ENCODE measurements around the gene SLC1A2.

Gene SLC1A2

DNA sequence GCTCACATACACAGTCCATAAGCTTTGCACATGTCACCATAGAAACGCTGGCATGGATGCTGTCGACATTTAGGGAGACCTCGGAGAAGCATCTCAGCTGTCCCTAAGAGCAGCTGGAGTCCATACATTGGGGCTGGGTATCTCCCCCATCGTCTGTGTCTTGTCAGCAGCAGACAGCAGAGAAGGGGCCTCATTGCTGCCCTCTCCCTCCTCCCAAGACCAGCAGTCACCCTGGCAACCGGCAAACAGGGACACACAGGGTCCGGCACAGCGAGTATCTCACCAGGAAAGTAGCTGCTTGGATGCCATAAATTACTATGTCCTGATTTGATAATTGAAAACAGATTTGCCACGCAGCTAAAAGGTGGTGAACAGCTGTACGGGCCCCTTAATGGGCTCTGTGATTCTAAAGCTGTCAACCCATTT is 196.0 kb downstream of the SLC1A2 start:
- no peak for TF ChIP-seq CTCF (IDR thresholded peaks at IDR 0.05)
- H3K27me3 ChIP-seq: no peaks in the 10 kb centered on the region
- H3K9me3 ChIP-seq: no peaks in the 10 kb centered on the region
- H3K27ac ChIP-seq: no peak overlapping the region
- H3K36me3 ChIP-seq: peaks cover 80% of the 10 kb centered on the region
- no peak overlapping the region for H3K4me3 ChIP-seq (ENCODE audit: low read depth in 1 of 2, low read length in 1 of 2)
- H3K4me1 ChIP-seq (ENCODE audit: control insufficient read depth in 1 of 2, insufficient read depth in 1 of 2, low read depth in 1 of 2, low read length in 1 of 2): peaks cover 27 to 35% of the 10 kb centered on the region in 2 experiments

GRCh38 chr11:35218956-35219355 is 200.4 kb downstream of the SLC1A2 start:
- TF ChIP-seq CTCF (IDR thresholded peaks at IDR 0.05): no peak
- Histone ChIP-seq H3K4me3 (ENCODE audit: low read depth in 1 of 2, low read length in 1 of 2) (no peak overlapping the region), H3K36me3 (peaks cover 86% of the 10 kb centered on the region), H3K27ac (no peak overlapping the region), H3K4me1 (ENCODE audit: control insufficient read depth in 1 of 2, insufficient read depth in 1 of 2, low read depth in 1 of 2, low read length in 1 of 2) (peaks cover 34 to 46% of the 10 kb centered on the region in 2 experiments), H3K9me3 (no peaks in the 10 kb centered on the region), H3K27me3 (no peaks in the 10 kb centered on the region)

DNA sequence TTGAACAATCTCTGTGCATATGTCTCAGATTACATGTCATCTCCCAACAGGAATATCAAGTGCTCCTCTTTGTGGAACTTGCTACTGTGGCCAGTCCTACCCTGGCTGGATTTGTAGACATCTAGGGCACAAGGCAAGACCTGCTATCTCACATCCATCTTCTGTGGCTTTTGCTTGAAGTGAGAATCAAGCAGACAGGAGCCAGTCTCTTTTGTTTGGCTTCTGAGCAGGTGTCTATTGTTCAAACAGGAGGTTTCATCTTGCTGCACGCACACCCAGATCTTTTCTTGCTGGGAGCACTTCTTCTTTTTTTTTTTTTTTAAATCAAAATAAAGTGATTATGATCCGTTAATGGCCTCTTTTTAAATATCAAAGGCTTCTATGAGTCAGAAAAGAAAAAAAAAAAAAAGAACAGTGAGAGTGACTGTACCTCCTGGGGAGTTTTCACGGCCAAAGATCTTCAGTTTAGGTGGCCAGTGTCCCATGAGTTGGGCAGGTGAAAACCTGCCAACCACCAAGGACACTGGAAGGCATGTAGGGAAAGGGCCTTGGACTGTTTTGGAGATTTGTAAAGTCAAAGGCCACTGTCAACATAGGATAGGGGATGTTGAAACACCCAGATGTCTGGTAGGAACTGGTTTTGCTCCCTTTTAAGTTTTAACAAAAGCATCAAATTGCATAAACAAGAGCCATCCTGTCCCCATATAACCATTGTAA is 202.2 kb downstream of the SLC1A2 start:
- Histone ChIP-seq H3K36me3 (peaks cover 68% of the 10 kb centered on the region), H3K4me3 (ENCODE audit: low read depth in 1 of 2, low read length in 1 of 2) (no peak overlapping the region), H3K4me1 (ENCODE audit: control insufficient read depth in 1 of 2, insufficient read depth in 1 of 2, low read depth in 1 of 2, low read length in 1 of 2) (peaks cover 52 to 55% of the 10 kb centered on the region in 2 experiments), H3K27ac (peak overlapping the region; percentile 93), H3K27me3 (no peaks in the 10 kb centered on the region), H3K9me3 (no peaks in the 10 kb centered on the region)
- TF ChIP-seq CTCF (IDR thresholded peaks at IDR 0.05): no peak

- Histone ChIP-seq H3K4me1 (ENCODE audit: control insufficient read depth in 1 of 2, insufficient read depth in 1 of 2, low read depth in 1 of 2, low read length in 1 of 2) (peaks cover 64 to 66% of the 10 kb centered on the region in 2 experiments), H3K4me3 (ENCODE audit: low read depth in 1 of 2, low read length in 1 of 2) (no peak overlapping the region), H3K27ac (peak overlapping the region; percentile 93)
Measured at GRCh38 chr11:35215945-35216344, 203.4 kb downstream of the SLC1A2 start.

DNA sequence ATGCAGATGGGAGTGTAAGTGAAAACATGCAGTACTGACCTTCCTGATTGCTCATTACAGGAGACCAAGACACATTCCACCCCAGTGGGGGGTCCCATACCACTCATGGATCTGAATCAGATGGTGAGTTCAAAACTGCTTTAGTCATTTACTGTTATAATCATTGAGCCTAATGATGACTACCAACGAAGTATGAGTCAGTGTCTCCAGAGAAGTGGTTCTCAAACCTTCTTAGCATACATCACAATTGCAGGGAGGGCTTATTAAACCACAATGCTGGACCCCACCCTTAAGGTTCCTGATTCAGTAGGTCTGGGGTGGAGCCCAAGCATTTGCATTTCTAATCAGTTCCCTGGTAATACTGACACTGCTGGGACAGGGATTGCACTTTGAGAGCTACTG is 204.6 kb downstream of the SLC1A2 start:
- Histone ChIP-seq H3K9me3 (no peaks in the 10 kb centered on the region), H3K27me3 (no peaks in the 10 kb centered on the region), H3K4me3 (ENCODE audit: low read depth in 1 of 2, low read length in 1 of 2) (no peak overlapping the region), H3K27ac (peak overlapping the region; percentile 93), H3K36me3 (peaks cover 45% of the 10 kb centered on the region), H3K4me1 (ENCODE audit: control insufficient read depth in 1 of 2, insufficient read depth in 1 of 2, low read depth in 1 of 2, low read length in 1 of 2) (peaks cover 69 to 72% of the 10 kb centered on the region in 2 experiments)
- no peak for TF ChIP-seq CTCF (IDR thresholded peaks at IDR 0.05)

More at GRCh38 chr11:35215945-35216344, 203.4 kb downstream of the SLC1A2 start:
- Histone ChIP-seq H3K36me3 (peaks cover 56% of the 10 kb centered on the region), H3K27me3 (no peaks in the 10 kb centered on the region), H3K9me3 (no peaks in the 10 kb centered on the region)
- no peak for TF ChIP-seq CTCF (IDR thresholded peaks at IDR 0.05)
